ENCODE results near the gene SST.

GRCh38 chr3:187624588-187624987 is 45.6 kb downstream of the SST start:
- TF ChIP-seq POLR2A (IDR thresholded peaks at IDR 0.05; ENCODE audit: low read depth, low read length): no peak
- no peak for TF ChIP-seq TAF1 (IDR thresholded peaks at IDR 0.05; ENCODE audit: borderline replicate concordance, low read depth, low read length)
